ENCODE measurements around the gene RYR2.

DNA sequence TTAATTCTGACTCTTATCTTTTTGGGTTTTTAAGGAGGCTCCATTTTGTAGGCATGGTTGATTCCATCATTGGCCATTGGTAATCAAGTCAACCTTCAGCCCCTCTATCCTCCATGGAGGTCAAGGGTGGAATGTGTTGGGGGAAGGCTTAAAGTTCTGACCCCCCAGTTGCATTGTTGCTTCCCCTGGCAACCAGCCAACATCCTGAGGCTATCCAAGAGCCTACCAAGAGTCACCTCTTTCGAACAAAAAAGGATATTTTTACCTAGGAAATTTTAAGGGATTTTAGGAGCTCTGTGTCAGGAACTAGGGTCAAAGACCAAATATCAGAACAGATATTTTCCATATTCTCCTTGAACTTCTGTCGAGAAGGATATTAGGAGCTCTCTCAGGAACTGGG lies 251.8 kb downstream of the RYR2 start:
- no peak for TF ChIP-seq HDGF (IDR thresholded peaks at IDR 0.05; ENCODE audit: borderline replicate concordance)
- no peak for TF ChIP-seq L3MBTL2 (conservative IDR thresholded peaks at IDR 0.05)
- TF ChIP-seq SP1 (IDR thresholded peaks at IDR 0.05) = no peak
- TF ChIP-seq, protein P1, sequence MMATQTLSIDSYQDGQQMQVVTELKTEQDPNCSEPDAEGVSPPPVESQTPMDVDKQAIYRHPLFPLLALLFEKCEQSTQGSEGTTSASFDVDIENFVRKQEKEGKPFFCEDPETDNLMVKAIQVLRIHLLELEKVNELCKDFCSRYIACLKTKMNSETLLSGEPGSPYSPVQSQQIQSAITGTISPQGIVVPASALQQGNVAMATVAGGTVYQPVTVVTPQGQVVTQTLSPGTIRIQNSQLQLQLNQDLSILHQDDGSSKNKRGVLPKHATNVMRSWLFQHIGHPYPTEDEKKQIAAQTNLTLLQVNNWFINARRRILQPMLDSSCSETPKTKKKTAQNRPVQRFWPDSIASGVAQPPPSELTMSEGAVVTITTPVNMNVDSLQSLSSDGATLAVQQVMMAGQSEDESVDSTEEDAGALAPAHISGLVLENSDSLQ (IDR thresholded peaks at IDR 0.05) = no peak
- no peak for TF ChIP-seq FOXM1 (IDR thresholded peaks at IDR 0.05; ENCODE audit: borderline replicate concordance)
- no peak for TF ChIP-seq TARDBP (IDR thresholded peaks at IDR 0.05)
- no peak for TF ChIP-seq NFRKB (IDR thresholded peaks at IDR 0.05)

Measured in HEK293T (cell line).